Gastroesophageal sphincter (tissue), 3 donors: ENCODE measurements around the gene COMP.

Experiments used
- CTCF ChIP-seq, 4 experiments: fragments of 200-600 bp in 2 of 4; fragments of 450-650 bp in 2 of 4; sonication (generic) in 1 of 4; IDR thresholded peaks; one replicate each; pipeline ENCODE4 v1.5.1; 2017 to 2019; ENCODE audit warnings: antibody characterized with exemption in 4 of 4, mild to moderate bottlenecking in 2 of 4, moderate library complexity in 2 of 4
- POLR2A ChIP-seq, 2 donors: fragments of 450-650 bp; IDR thresholded peaks; one replicate each; pipeline ENCODE4 v1.6.1; 2017; ENCODE audit warnings: antibody characterized with exemption in 2 of 2, mild to moderate bottlenecking in 2 of 2, moderate library complexity in 1 of 2

GRCh38 chr19:18768997-18769891, 21.9 kb downstream of the COMP start:
- TF ChIP-seq CTCF (IDR thresholded peaks at IDR 0.05), result no peak
- TF ChIP-seq POLR2A (IDR thresholded peaks at IDR 0.05), result no peak
